HepG2 (cell line): ENCODE data around the gene DCTN4. TPM values are rescaled to one million over a fixed set of nuclear protein-coding genes. Genes with fewer than 3 reads are reported as not detected.

Source experiments
- AKNA ChIP-seq: sonication (generic); formaldehyde crosslinking; IDR thresholded peaks from 2 replicates; pipeline ENCODE4 v1.4.0; 2020; ENCODE audit warnings: missing genetic modification reagents, borderline replicate concordance
- ELF4 ChIP-seq: sonication (generic); formaldehyde crosslinking; IDR thresholded peaks from 2 replicates; pipeline ENCODE4 v1.5.0; 2020; ENCODE audit warnings: missing genetic modification reagents, mild to moderate bottlenecking, moderate library complexity, borderline replicate concordance
- MTF1 ChIP-seq: sonication (generic); formaldehyde crosslinking; IDR thresholded peaks from 2 replicates; pipeline ENCODE4 v1.5.0; 2020; ENCODE audit warnings: missing genetic modification reagents
- NBN ChIP-seq: fragments of 450-650 bp; conservative IDR thresholded peaks from 2 replicates; pipeline ENCODE4 v1.6.1; 2017
- NFE2L1 ChIP-seq: sonication (generic); formaldehyde crosslinking; IDR thresholded peaks from 2 replicates; pipeline ENCODE4 v1.4.0; 2020; ENCODE audit warnings: missing genetic modification reagents, mild to moderate bottlenecking, borderline replicate concordance
- NONO ChIP-seq, 2 experiments: fragments of 450-650 bp in 1 of 2; sonication (generic) in 1 of 2; formaldehyde crosslinking in 1 of 2; IDR thresholded peaks in 1 of 2; conservative IDR thresholded peaks in 1 of 2; 2 replicates each; pipeline versions ENCODE4 v1.6.1 to v1.8.0; 2017 to 2022; ENCODE audit warnings: mild to moderate bottlenecking in 1 of 2, missing genetic modification reagents in 1 of 2, moderate library complexity in 1 of 2
- RAD51 ChIP-seq: fragments of 450-650 bp; IDR thresholded peaks from 2 replicates; pipeline ENCODE4 v1.6.1; 2016; ENCODE audit warnings: borderline replicate concordance
- WIZ ChIP-seq: sonication (generic); formaldehyde crosslinking; IDR thresholded peaks from 2 replicates; pipeline ENCODE4 v1.5.1; 2020; ENCODE audit warnings: mild to moderate bottlenecking, missing genetic modification reagents
- ZNF44 ChIP-seq: sonication (generic); formaldehyde crosslinking; IDR thresholded peaks from 2 replicates; pipeline ENCODE4 v1.5.1; 2020; ENCODE audit warnings: mild to moderate bottlenecking, missing genetic modification reagents
- ZNF674 ChIP-seq: sonication (generic); formaldehyde crosslinking; IDR thresholded peaks from 2 replicates; pipeline ENCODE4 v1.5.0; 2020; ENCODE audit warnings: low read depth, mild to moderate bottlenecking, missing genetic modification reagents
- polyA plus RNA-seq, 8 experiments: library from polyadenylated mRNA; depleted of rRNA in 3 of 8; stranded (reverse) in 7 of 8; unstranded in 1 of 8; fragments of >200 nt; fragmentation: Illumina TruSeq in 4 of 8; extraction: Trizol in 4 of 8; gene quantifications; 2 replicates each; pipeline versions ENCODE4 v1.2.1 to v1.2.3, GENCODE V29; 2011 to 2016; ENCODE audit warnings: low read depth in 4 of 8, missing spikeins in 1 of 8, mixed read lengths in 1 of 8; ENCODE audit not compliant: insufficient read depth in 1 of 8
- total RNA-seq, 5 experiments: library from RNA; depleted of rRNA; stranded (reverse); fragments of >200 nt; fragmentation: Illumina TruSeq; extraction: Trizol; gene quantifications; 2 replicates each; pipeline ENCODE4 v1.2.3, GENCODE V29; 2016; ENCODE audit warnings: low read depth in 1 of 5
- TF ChIP-seq, protein P1 (sequence below): sonication (generic); IDR thresholded peaks from 2 replicates; pipeline ENCODE4 v1.6.1; 2016; ENCODE audit warnings: low read depth, borderline replicate concordance

The DCTN4 gene
- total and polyA plus RNA-seq, 2 of the 13 experiments (the other 11 are each of a cell fraction or from before 2014, with no cell fraction given): 24.1 to 26.9 TPM

DNA sequence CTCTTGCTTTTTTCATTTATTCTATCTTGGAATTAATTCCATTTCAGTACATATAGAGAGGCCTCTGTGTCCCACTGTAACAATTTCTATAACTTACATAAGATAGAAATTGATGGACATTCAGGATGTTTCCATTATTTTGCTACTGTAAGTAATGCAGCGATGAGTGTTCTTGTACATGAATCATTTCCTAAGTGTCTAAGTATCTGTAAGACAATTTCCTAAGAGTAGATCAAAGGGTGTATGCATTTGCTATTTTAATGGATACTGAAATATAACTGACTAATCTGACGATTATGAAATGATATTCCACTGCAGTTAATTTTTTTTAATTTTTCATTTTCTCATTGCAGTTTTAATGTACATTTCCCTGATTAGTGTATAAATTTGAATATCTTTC, 35.0 kb downstream of the DCTN4 start (continued):
- TF ChIP-seq ELF4 (CRISPR knock-in tag): no peak
- TF ChIP-seq, protein P1, sequence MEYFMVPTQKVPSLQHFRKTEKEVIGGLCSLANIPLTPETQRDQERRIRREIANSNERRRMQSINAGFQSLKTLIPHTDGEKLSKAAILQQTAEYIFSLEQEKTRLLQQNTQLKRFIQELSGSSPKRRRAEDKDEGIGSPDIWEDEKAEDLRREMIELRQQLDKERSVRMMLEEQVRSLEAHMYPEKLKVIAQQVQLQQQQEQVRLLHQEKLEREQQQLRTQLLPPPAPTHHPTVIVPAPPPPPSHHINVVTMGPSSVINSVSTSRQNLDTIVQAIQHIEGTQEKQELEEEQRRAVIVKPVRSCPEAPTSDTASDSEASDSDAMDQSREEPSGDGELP: no peak
- TF ChIP-seq RAD51: no peak
- TF ChIP-seq ZNF44: no peak
- no peak for TF ChIP-seq NFE2L1 (CRISPR knock-in tag)
- TF ChIP-seq NBN: no peak
- TF ChIP-seq ZNF674 (CRISPR knock-in tag): no peak
- TF ChIP-seq AKNA (CRISPR knock-in tag): no peak
- TF ChIP-seq NONO (IDR thresholded peaks at IDR 0.05): no peak
- no peak for TF ChIP-seq NONO (CRISPR knock-in tag; conservative IDR thresholded peaks at IDR 0.05)
- no peak for TF ChIP-seq MTF1 (CRISPR knock-in tag)
- TF ChIP-seq WIZ: no peak
